Uterus (tissue), 4 donors: ENCODE measurements around the gene HIVEP3. TPM values are rescaled to one million over a fixed set of nuclear protein-coding genes. Genes with fewer than 3 reads are reported as not detected.

Experiments used
- DNase-seq, 2 donors: peaks; one replicate each; pipeline ENCODE4 v3.0.0-alpha.2; 2019 to 2020
- H3K27ac ChIP-seq, 2 donors: fragments of 200-600 bp; sonication (generic); 1 replicate in 1 of 2; 2 replicates in 1 of 2; pipeline ENCODE4 v1.5.1; 2016 to 2018
- H3K27me3 ChIP-seq, 2 donors: fragments of 200-600 bp; sonication (generic); one replicate each; pipeline ENCODE4 v1.5.1; 2018 to 2019; ENCODE audit warnings: control low read depth in 1 of 2
- H3K36me3 ChIP-seq, 2 donors: fragments of 200-600 bp; sonication (generic); one replicate each; pipeline ENCODE4 v1.5.1; 2019; ENCODE audit warnings: control low read depth in 1 of 2
- H3K4me1 ChIP-seq, 2 donors: fragments of 200-600 bp; sonication (generic); one replicate each; pipeline ENCODE4 v1.5.1; 2018 to 2019; ENCODE audit warnings: control low read depth in 1 of 2
- H3K4me3 ChIP-seq, 2 donors: fragments of 200-600 bp; sonication (generic); 1 replicate in 1 of 2; 2 replicates in 1 of 2; pipeline ENCODE4 v1.5.1; 2018 to 2019; ENCODE audit warnings: mild to moderate bottlenecking in 1 of 2
- H3K9me3 ChIP-seq, 2 donors: fragments of 200-600 bp; sonication (generic); one replicate each; pipeline ENCODE4 v1.5.1; 2019; ENCODE audit warnings: control low read depth in 1 of 2
- POLR2A ChIP-seq, 2 donors: fragments of 450-650 bp; IDR thresholded peaks; one replicate each; pipeline ENCODE4 v1.6.1; 2016; ENCODE audit warnings: antibody characterized with exemption in 2 of 2, mild to moderate bottlenecking in 1 of 2, moderate library complexity in 1 of 2
- intact Hi-C: fragments of 100-400 bp; cut with DNase I; formaldehyde crosslinking; loops from one replicate; pipeline ENCODE4 v1.15.1; 2023; ENCODE audit warnings: low total_unique reads
- total RNA-seq, 4 donors: library from RNA; depleted of rRNA in 3 of 4; stranded (reverse); fragments of >200 nt in 3 of 4; gene quantifications; one replicate each; pipeline versions ENCODE4 v1.1.0 to v1.2.4, GENCODE V29; 2014 to 2023
- TF ChIP-seq, protein P1 (sequence below), 4 experiments: fragments of 200-600 bp in 2 of 4; fragments of 450-650 bp in 2 of 4; sonication (generic) in 2 of 4; IDR thresholded peaks; one replicate each; pipeline ENCODE4 v1.5.1; 2016 to 2019; ENCODE audit warnings: antibody characterized with exemption in 4 of 4, mild to moderate bottlenecking in 2 of 4, moderate library complexity in 1 of 4
- donor health status: DM: yes; HTN: yes; CAD: no.

The HIVEP3 gene
- total RNA-seq, 4 donors from 2014 or later: 0.51 to 7.6 (median 2.9) TPM

DNA sequence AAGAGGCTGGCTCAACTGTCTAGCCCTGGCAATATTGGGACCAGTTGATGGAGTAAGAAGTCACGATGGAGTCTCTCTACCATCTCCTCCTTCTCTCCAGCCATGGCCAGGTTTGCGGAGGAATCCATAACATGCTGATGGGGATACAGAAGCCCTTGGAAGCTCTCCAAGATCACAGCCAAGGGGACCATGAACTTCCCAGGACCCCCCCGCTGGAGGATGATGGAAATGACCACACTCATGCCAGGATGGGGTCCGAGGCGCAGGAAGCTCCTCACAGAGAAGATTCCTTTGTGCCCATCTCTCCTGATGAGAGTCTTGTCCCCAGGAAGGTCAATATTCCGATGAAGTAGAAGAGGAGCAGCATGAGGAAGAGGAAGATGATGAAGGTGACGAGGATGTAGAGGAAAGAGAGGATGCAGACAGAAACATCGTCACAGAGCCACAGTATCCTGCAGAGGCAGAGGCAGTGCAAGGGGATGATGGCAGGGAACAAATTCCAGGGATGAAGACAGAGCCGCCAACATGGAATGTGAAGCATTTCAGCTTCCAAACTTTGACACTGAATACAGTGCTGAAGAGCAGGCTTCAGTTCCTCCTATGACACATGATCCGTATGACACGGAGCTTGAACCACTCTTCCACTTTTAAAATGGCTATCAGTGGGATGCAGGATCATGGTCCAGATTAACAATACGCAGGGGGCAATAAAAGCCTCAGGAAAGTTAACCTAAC, 376.4 kb downstream of the HIVEP3 start:
- Histone ChIP-seq H3K4me3 (no peak overlapping the region), H3K9me3 (no peaks in the 10 kb centered on the region), H3K27ac (no peak overlapping the region), H3K4me1 (peaks cover 0 to 3% of the 10 kb centered on the region in 2 donors), H3K27me3 (no peaks in the 10 kb centered on the region), H3K36me3 (no peaks in the 10 kb centered on the region)
- intact Hi-C loops: no loop called here
- DNase-seq: peak; percentile 3 to 4
- no peak for TF ChIP-seq POLR2A (IDR thresholded peaks at IDR 0.05)
- TF ChIP-seq, protein P1, sequence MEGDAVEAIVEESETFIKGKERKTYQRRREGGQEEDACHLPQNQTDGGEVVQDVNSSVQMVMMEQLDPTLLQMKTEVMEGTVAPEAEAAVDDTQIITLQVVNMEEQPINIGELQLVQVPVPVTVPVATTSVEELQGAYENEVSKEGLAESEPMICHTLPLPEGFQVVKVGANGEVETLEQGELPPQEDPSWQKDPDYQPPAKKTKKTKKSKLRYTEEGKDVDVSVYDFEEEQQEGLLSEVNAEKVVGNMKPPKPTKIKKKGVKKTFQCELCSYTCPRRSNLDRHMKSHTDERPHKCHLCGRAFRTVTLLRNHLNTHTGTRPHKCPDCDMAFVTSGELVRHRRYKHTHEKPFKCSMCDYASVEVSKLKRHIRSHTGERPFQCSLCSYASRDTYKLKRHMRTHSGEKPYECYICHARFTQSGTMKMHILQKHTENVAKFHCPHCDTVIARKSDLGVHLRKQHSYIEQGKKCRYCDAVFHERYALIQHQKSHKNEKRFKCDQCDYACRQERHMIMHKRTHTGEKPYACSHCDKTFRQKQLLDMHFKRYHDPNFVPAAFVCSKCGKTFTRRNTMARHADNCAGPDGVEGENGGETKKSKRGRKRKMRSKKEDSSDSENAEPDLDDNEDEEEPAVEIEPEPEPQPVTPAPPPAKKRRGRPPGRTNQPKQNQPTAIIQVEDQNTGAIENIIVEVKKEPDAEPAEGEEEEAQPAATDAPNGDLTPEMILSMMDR (IDR thresholded peaks at IDR 0.05): no peak

DNA sequence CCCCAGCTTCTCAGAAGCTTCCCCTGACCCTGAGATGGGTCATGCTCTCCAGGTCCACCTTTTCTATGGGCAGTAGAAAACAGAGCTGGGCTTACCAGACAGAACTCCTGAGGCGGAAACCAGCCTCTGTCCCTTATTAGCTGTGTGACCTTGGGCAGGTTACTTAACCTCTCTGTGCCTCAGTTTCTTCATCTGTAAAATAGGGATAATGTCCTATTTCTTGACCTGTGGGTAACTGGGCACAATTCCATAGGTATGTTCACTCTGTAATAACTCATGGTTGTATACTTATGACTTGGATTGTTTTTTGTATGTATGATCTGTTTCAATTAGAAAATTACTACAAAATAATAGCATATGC, 377.1 kb downstream of the HIVEP3 start:
- no peak overlapping the region for H3K4me3 ChIP-seq
- no peak for DNase-seq
- no peaks in the 10 kb centered on the region for H3K9me3 ChIP-seq
- H3K36me3 ChIP-seq: no peaks in the 10 kb centered on the region
- H3K4me1 ChIP-seq: peaks cover 0 to 10% of the 10 kb centered on the region in 2 donors
- no peak overlapping the region for H3K27ac ChIP-seq
- H3K27me3 ChIP-seq: no peaks in the 10 kb centered on the region
- intact Hi-C loops: no loop called here
- no peak for TF ChIP-seq POLR2A (IDR thresholded peaks at IDR 0.05)
- TF ChIP-seq, protein P1 (IDR thresholded peaks at IDR 0.05): no peak

DNA sequence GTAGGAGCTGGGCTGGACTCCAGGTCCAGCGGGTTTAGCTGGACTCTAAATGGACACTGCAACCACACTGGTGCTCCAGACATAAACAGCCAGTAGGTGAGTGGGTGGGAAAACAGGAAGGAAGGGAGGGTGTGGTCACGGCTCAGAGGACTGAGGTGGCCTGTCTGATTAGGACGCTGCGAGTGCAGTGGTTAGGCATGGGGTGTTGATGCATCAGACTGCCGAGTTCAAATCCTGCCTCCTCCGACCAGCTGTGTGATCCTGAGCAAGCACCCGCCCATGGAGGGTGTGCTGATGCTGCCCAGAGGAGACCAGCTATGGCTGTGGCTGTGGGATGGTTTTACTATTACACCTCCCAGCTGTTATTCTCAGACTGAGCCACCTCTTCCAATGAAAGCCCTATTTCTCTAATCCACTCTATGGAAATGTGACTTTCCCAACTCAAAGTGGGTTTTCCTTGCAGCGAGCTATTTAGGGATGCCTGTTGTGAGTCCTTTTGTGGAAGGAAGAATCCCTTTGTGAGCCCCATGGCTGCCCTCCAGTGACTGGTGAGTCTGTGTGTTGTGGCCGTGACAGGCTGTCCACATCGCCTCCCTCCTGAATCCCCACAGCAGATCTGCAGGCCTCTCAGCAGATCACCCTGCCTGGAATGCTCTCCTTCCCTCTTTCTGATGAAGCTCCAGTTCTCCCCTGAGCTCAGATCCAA, 377.7 kb downstream of the HIVEP3 start:
- H3K4me3 ChIP-seq: no peak overlapping the region
- H3K36me3 ChIP-seq: no peaks in the 10 kb centered on the region
- intact Hi-C loops: no loop called here
- peaks cover 0 to 10% of the 10 kb centered on the region in 2 donors for H3K4me1 ChIP-seq
- DNase-seq: peak; percentile 4 to 7
- TF ChIP-seq POLR2A (IDR thresholded peaks at IDR 0.05): no peak
- TF ChIP-seq, protein P1 (IDR thresholded peaks at IDR 0.05): no peak
- no peak overlapping the region for H3K27ac ChIP-seq
- no peaks in the 10 kb centered on the region for H3K27me3 ChIP-seq
- no peaks in the 10 kb centered on the region for H3K9me3 ChIP-seq

DNA sequence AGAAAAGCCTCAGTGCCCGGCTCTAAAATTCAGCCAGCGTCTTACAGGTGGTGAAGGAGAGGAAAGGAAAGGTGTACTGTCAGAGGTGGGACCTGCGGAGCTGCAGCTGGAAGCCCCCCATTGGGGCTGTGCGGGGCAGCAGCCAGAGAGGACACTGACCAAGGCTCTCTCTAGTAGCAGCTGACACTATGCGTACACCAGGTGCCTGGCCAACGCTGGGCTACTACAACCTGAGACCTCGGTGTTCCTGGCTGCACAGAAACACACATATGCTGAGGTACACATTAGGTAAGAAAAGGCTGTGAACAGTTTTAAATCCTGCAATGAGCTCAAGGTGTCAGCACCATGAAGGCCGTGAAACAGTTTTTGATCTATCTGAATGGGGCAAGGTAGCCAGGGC, 378.7 kb downstream of the HIVEP3 start:
- H3K4me3 ChIP-seq: no peak overlapping the region
- H3K27me3 ChIP-seq: no peaks in the 10 kb centered on the region
- TF ChIP-seq, protein P1 (IDR thresholded peaks at IDR 0.05): no peak
- no peak for TF ChIP-seq POLR2A (IDR thresholded peaks at IDR 0.05)
- H3K36me3 ChIP-seq: no peaks in the 10 kb centered on the region
- intact Hi-C loops: no loop called here
- no peak overlapping the region for H3K27ac ChIP-seq
- DNase-seq: peak; percentile 2 to 3
- H3K9me3 ChIP-seq: no peaks in the 10 kb centered on the region
- H3K4me1 ChIP-seq: peaks cover 0 to 10% of the 10 kb centered on the region in 2 donors

DNA sequence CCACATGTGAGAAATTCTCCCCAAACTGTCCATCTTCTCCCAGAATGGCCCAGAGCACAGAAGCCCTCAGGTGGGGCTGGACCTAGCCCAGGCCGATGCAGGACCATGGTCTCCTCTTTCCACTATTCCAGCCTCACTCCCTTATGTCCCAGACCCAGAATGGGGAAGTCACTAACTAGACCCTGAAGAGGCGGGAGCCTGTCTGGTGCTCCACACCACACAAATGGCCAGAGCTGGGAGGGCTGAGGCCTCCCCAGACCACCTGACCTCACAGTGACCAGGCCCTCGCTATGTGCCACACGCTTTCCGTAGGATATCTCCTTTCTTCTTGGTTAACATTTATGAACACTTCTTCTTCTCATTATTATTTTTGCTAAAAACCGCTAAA, 379.3 kb downstream of the HIVEP3 start:
- peaks cover 0 to 10% of the 10 kb centered on the region in 2 donors for H3K4me1 ChIP-seq
- no peaks in the 10 kb centered on the region for H3K36me3 ChIP-seq
- H3K9me3 ChIP-seq: no peaks in the 10 kb centered on the region
- H3K27me3 ChIP-seq: no peaks in the 10 kb centered on the region
- no peak overlapping the region for H3K27ac ChIP-seq
- intact Hi-C loops: no loop called here
- DNase-seq: peak in 1 of 2 donors; percentile 2
- TF ChIP-seq, protein P1 (IDR thresholded peaks at IDR 0.05): no peak
- no peak for TF ChIP-seq POLR2A (IDR thresholded peaks at IDR 0.05)
- no peak overlapping the region for H3K4me3 ChIP-seq
